ENCODE data around the gene ACOT7.
"Not testable (repeated sequence)": the region's sequence is repeated elsewhere in the genome, so short reads cannot be mapped to it uniquely, and the experiment has no call there.

Gene ACOT7, protein sequence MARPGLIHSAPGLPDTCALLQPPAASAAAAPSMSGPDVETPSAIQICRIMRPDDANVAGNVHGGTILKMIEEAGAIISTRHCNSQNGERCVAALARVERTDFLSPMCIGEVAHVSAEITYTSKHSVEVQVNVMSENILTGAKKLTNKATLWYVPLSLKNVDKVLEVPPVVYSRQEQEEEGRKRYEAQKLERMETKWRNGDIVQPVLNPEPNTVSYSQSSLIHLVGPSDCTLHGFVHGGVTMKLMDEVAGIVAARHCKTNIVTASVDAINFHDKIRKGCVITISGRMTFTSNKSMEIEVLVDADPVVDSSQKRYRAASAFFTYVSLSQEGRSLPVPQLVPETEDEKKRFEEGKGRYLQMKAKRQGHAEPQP

GRCh38 chr1:6393400-6394187 lies at the start of gene ACOT7:
Gene ACOT7, minus strand, starts transcription at chr1:6393767. Its CDS starts 368 bp downstream, at chr1:6393399.
- peak within 1 kb of the TSS; percentile 70 for H3K4me3 ChIP-seq (ENCODE audit: low read length)
- TF ChIP-seq ZNF274 (IDR thresholded peaks at IDR 0.05; ENCODE audit: low read depth, low read length), result no peak

- no peak overlapping the region for H3K4me3 ChIP-seq (ENCODE audit: low read length)
- no peak for TF ChIP-seq ZNF274 (IDR thresholded peaks at IDR 0.05; ENCODE audit: low read depth, low read length)
These were observed 48.0 kb upstream of the ACOT7 start for GRCh38 chr1:6441586-6441985.

DNA sequence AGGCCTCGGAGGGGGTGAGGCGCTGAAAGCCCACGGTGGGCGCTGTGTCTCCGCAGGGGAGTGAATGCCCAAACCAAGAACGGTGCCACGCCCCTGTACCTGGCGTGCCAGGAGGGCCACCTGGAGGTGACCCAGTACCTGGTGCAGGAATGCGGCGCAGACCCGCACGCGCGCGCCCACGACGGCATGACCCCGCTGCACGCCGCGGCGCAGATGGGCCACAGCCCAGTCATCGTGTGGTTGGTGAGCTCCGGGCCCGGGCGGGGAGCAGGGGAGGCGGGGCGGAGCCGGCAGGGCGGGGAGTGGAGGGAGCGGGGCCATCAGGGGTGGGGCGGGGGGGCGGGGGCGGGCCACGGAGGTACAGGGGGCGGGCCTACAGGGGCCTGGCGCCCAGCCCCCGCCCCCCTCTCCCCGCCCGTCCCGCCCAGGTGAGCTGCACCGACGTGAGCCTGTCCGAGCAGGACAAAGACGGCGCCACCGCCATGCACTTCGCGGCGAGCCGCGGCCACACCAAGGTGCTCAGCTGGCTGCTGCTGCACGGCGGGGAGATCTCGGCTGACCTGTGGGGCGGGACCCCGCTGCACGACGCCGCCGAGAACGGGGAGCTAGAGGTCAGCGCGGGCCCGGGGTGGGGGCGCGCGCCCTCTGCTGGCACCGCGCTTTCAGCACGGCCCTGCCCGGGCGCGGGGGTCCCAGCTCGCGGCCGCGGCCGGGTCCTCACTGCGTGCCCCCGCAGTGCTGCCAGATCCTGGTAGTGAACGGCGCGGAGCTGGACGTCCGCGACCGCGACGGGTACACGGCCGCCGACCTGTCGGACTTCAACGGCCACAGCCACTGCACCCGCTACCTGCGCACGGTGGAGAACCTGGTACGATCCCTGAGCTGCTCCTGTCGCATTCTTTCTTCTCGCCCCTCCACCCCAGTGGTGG lies 46.9 kb upstream of the ACOT7 start:
- TF ChIP-seq ZNF274 (IDR thresholded peaks at IDR 0.05; ENCODE audit: low read depth, low read length), result no peak
- no peak overlapping the region for H3K4me3 ChIP-seq (ENCODE audit: low read length)

DNA sequence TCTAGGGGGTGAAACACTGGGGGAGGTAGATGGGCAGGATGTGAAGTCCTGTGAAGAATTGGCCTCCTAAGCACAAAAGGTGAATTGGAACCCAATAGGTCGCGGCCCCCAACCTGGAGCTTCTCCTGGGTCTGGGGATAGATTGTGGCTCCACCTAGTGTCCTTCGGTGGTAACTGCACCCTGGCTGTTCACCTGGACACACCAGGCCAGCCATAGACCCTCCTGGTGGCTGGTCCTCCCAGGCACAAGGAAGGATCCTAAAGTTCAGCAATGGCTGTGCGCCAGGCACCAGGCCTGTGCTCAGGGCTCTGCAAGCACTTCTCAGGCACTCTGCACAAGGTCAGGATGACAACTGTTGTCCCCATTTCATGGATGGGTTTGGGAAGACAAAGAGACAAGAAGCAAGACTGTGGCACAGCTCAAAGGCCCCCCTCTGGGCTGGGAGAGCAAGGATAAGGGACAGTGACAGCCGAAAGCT lies 44.5 kb upstream of the ACOT7 start:
- no peak overlapping the region for H3K4me3 ChIP-seq (ENCODE audit: low read length)
- no peak for TF ChIP-seq ZNF274 (IDR thresholded peaks at IDR 0.05; ENCODE audit: low read depth, low read length)

- H3K4me3 ChIP-seq (ENCODE audit: low read length), result not testable (repeated sequence)
These were observed 43.6 kb upstream of the ACOT7 start for GRCh38 chr1:6437012-6437700.

GRCh38 chr1:6436277-6436676 lies 42.7 kb upstream of the ACOT7 start:
- H3K4me3 ChIP-seq (ENCODE audit: low read length), result not testable (repeated sequence)

DNA sequence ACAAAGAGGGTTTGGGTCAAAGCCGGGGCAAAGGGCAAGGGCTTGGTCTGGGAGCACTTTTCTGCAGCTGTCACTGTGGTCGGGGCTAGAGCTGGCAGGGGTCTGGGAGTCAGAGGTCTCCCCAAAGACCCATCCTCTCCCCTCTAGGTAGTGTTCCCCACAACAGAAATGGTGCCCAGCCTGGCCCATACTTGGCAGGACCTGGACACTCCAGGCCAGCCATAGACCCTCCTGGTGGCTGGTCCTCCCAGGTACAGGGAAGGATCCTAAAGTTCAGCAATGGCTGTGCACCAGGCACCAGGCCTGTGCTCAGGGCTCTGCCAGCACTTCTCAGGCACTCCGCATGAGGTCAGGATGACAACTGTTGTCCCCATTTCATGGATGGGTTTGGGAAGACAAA lies 42.0 kb upstream of the ACOT7 start:
- no peak overlapping the region for H3K4me3 ChIP-seq (ENCODE audit: low read length)
- no peak for TF ChIP-seq ZNF274 (IDR thresholded peaks at IDR 0.05; ENCODE audit: low read depth, low read length)

- no peak overlapping the region for H3K4me3 ChIP-seq (ENCODE audit: low read length)
- TF ChIP-seq ZNF274 (IDR thresholded peaks at IDR 0.05; ENCODE audit: low read depth, low read length), result no peak
These were observed 41.6 kb upstream of the ACOT7 start for GRCh38 chr1:6435129-6435528.

DNA sequence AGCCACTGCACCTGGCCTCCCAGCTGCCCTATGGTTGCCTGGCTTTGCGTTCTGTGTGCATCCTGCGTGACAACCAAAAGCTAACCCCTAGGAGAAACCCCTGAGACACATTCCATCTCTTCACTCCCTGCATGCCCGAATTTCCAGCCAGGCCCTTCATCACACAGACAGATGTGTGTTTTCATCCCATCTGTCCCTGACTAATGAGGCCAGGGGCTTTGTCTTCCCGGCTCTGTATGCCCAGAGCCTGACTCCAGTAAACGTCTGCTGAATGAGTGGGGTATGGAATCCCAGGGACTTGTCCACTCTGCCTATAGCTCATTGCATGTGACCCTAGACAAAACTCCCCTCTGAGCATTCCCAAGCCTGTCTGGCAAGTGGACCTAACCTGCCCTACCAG lies 40.6 kb upstream of the ACOT7 start:
- no peak for TF ChIP-seq ZNF274 (IDR thresholded peaks at IDR 0.05; ENCODE audit: low read depth, low read length)
- H3K4me3 ChIP-seq (ENCODE audit: low read length), result no peak overlapping the region

GRCh38 chr1:6431645-6432579 lies 38.3 kb upstream of the ACOT7 start:
- not testable (repeated sequence) for H3K4me3 ChIP-seq (ENCODE audit: low read length)

- not testable (repeated sequence) for H3K4me3 ChIP-seq (ENCODE audit: low read length)
These were observed 36.3 kb upstream of the ACOT7 start for GRCh38 chr1:6429660-6430411.

DNA sequence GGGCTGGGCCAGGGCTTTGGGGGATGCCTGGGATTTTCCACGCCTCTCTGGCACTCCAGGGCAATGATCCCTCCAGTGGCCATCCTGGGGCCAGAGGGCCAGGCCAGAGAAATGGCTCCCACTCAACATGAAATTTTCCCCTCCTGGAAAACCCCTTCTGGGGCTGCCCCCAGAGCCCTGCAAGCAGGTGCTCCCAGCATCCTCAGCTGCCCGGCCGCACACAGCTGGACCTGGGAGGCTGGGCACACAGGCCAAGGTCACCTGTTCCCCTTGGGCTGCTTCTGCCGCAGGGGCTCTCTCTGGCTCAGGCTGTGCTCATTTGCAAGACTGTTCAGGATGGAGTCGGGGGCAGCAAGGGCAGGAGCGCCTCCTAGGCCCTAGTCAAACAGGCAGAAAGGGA lies 34.9 kb upstream of the ACOT7 start:
- not testable (repeated sequence) for H3K4me3 ChIP-seq (ENCODE audit: low read length)
